GM13977 (cell line): ENCODE results near the gene DUS3L.

Source experiments
- DNase-seq: peaks from one replicate; pipeline ENCODE4 v3.0.0; 2012; ENCODE audit warnings: low spot score
- CTCF ChIP-seq: IDR thresholded peaks from 2 replicates; pipeline ENCODE4 v1.5.1; 2012; ENCODE audit warnings: mild to moderate bottlenecking, control low read depth; ENCODE audit not compliant: insufficient read depth; ENCODE audit errors: extremely low read depth, missing control alignments
- in situ Hi-C: fragments of 300-500 bp; cut with MboI; formaldehyde crosslinking; loops from one replicate; pipeline ENCODE4 v1.12.0; 2022; ENCODE audit warnings: low sequenced_read_pairs, low pct_unique_long_range_greater_than_20kb, mixed read lengths, inconsistent platforms; ENCODE audit not compliant: unreplicated experiment

DUS3L gene

GRCh38 chr19:5826531-5827341, 35.8 kb upstream of the DUS3L start:
- in situ Hi-C loops: no loop called here
- TF ChIP-seq CTCF: no peak
- DNase-seq: peak; percentile 54

- TF ChIP-seq CTCF: no peak
- in situ Hi-C loops: no loop called here
- no peak for DNase-seq
These were observed 34.2 kb upstream of the DUS3L start for GRCh38 chr19:5825178-5825577.

GRCh38 chr19:5824751-5825150, 33.8 kb upstream of the DUS3L start:
- DNase-seq: no peak
- no peak for TF ChIP-seq CTCF
- in situ Hi-C loops: loop anchor here (25.0 kb wide), 1 partner anchor 188 kb away; no protein-coding TSS in a partner anchor

- in situ Hi-C loops: loop anchor here (25.0 kb wide), 1 partner anchor 189 kb away; no protein-coding TSS in a partner anchor
- no peak for DNase-seq
- TF ChIP-seq CTCF: no peak
These were observed 32.8 kb upstream of the DUS3L start for GRCh38 chr19:5823579-5824281.

- TF ChIP-seq CTCF: no peak
- in situ Hi-C loops: loop anchor here (25.0 kb wide), 1 partner anchor 190 kb away; no protein-coding TSS in a partner anchor
- no peak for DNase-seq
These were observed 31.4 kb upstream of the DUS3L start for GRCh38 chr19:5822181-5822844.

GRCh38 chr19:5821521-5822180, 30.7 kb upstream of the DUS3L start:
- no peak for DNase-seq
- in situ Hi-C loops: loop anchor here (25.0 kb wide), 1 partner anchor 191 kb away; no protein-coding TSS in a partner anchor
- TF ChIP-seq CTCF: no peak
